PC-9 (cell line): ENCODE measurements around the gene STRA6.

Experiments
- EZH2 ChIP-seq: fragments of 200-600 bp; sonication (generic); IDR thresholded peaks from 2 replicates; pipeline ENCODE4 v1.8.0; 2017; ENCODE audit warnings: antibody characterized with exemption, low read depth
- TF ChIP-seq, protein P1 (sequence below): fragments of 200-600 bp; sonication (generic); conservative IDR thresholded peaks from 2 replicates; pipeline ENCODE4 v1.6.1; 2017; ENCODE audit warnings: mixed run types, antibody characterized with exemption, mild to moderate bottlenecking, moderate library complexity

DNA sequence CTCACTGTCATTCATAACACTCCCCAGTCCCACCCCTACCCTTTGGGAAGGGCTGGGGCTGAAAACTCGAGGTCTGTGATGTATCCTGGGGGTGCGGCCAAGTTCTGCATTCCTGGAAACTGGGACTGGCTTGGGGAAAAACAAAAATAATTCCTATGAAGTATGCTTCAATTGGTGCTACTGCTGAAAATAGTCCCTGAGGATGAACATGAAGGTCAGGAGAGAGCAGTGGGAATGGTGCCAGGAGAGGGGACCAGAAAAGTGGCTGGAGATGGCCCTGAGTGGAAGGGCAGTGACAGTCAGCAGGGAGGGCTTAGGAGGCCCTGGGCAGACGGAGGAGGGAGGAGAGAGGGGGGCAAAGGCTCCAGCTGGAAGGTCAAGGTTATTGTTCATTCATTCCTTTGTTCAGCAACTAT, 33.9 kb downstream of the STRA6 start:
- TF ChIP-seq EZH2: no peak
- TF ChIP-seq, protein P1, sequence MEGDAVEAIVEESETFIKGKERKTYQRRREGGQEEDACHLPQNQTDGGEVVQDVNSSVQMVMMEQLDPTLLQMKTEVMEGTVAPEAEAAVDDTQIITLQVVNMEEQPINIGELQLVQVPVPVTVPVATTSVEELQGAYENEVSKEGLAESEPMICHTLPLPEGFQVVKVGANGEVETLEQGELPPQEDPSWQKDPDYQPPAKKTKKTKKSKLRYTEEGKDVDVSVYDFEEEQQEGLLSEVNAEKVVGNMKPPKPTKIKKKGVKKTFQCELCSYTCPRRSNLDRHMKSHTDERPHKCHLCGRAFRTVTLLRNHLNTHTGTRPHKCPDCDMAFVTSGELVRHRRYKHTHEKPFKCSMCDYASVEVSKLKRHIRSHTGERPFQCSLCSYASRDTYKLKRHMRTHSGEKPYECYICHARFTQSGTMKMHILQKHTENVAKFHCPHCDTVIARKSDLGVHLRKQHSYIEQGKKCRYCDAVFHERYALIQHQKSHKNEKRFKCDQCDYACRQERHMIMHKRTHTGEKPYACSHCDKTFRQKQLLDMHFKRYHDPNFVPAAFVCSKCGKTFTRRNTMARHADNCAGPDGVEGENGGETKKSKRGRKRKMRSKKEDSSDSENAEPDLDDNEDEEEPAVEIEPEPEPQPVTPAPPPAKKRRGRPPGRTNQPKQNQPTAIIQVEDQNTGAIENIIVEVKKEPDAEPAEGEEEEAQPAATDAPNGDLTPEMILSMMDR: no peak
